Loucy (cell line): ENCODE measurements around the gene CCDC102B.

Source experiments
- CTCF ChIP-seq: fragments of 200-600 bp; sonication (generic); conservative IDR thresholded peaks from 2 replicates; pipeline ENCODE4 v1.5.1; 2014; ENCODE audit warnings: mild to moderate bottlenecking, antibody characterized with exemption, low read length
- EZH2phosphoT487 ChIP-seq: fragments of 200-600 bp; IDR thresholded peaks from 2 replicates; pipeline ENCODE4 v1.6.1; 2018; ENCODE audit warnings: antibody characterized with exemption, mild to moderate bottlenecking, moderate library complexity, borderline replicate concordance

GRCh38 chr18:68817584-68817983, 19.7 kb downstream of the CCDC102B start:
- TF ChIP-seq CTCF (no peak), EZH2phosphoT487 (no peak)
